Panc1 (cell line): ENCODE data around the gene CKLF. TPM values are rescaled to one million over a fixed set of nuclear protein-coding genes. Genes with fewer than 3 reads are reported as not detected.

Experiments used
- ATAC-seq: fragments of 200-7000 bp; cut with Tn5 transposase; 2 replicates; pipeline ENCODE4 v1.9.1; 2020; ENCODE audit warnings: mild to moderate bottlenecking, moderate library complexity
- BruUV-seq: library from RNA; stranded (reverse); fragments of 400-500 nt; replicated peaks from 2 replicates; lab custom pipeline; 2021; lab: Mats Ljungman, UMichigan
- CTCF ChIA-PET: fragments of 300-600 bp; sonication (Branson Sonifier 250); formaldehyde crosslinking; loops from one replicate; lab custom pipeline; 2022; ENCODE audit warnings: antibody characterized with exemption; lab: Charles Lee
- POLR2A ChIA-PET: fragments of 300-600 bp; sonication (Branson Sonifier 250); formaldehyde crosslinking; loops from one replicate; lab custom pipeline; 2022; ENCODE audit warnings: antibody characterized with exemption; lab: Charles Lee
- DNase-seq: peaks from one replicate; pipeline ENCODE4 v3.0.0-alpha.2; 2010; ENCODE audit warnings: low read depth, low spot score
- H3K27ac ChIP-seq: 2 replicates; pipeline ENCODE4 v1.5.1; 2011; ENCODE audit warnings: mild to moderate bottlenecking, low read length, inconsistent platforms
- H3K27me3 ChIP-seq: fragments of 200-500 bp; sonication (Bioruptor generic); 2 replicates; pipeline ENCODE4 v1.6.0; 2014; ENCODE audit warnings: low read length, inconsistent platforms; ENCODE audit not compliant: control insufficient read depth, insufficient read depth
- H3K36me3 ChIP-seq: fragments of 200-500 bp; sonication (Bioruptor generic); 2 replicates; pipeline ENCODE4 v1.5.1; 2014; ENCODE audit warnings: inconsistent platforms, mild to moderate bottlenecking, low read length, moderate library complexity; ENCODE audit not compliant: control insufficient read depth, insufficient read depth
- H3K4me1 ChIP-seq: 2 replicates; pipeline ENCODE4 v1.5.1; 2011; ENCODE audit warnings: inconsistent platforms, mild to moderate bottlenecking, low read length, moderate library complexity; ENCODE audit not compliant: control insufficient read depth, insufficient read depth
- H3K4me3 ChIP-seq, 2 experiments: 2 replicates each; pipeline ENCODE4 v1.5.1; 2011 to 2012; ENCODE audit warnings: low read depth in 2 of 2, low read length in 2 of 2, mild to moderate bottlenecking in 2 of 2, inconsistent platforms in 1 of 2, moderate library complexity in 1 of 2
- H3K9me3 ChIP-seq: fragments of 200-500 bp; sonication (Bioruptor generic); 2 replicates; pipeline ENCODE4 v1.5.1; 2014; ENCODE audit warnings: low read depth, mild to moderate bottlenecking, inconsistent platforms, low read length, moderate library complexity; ENCODE audit not compliant: control insufficient read depth, insufficient read depth
- CTCF ChIP-seq: fragments of 450-650 bp; IDR thresholded peaks from 2 replicates; pipeline ENCODE4 v1.5.1; 2017; ENCODE audit warnings: mild to moderate bottlenecking
- POLR2AphosphoS5 ChIP-seq: IDR thresholded peaks from 2 replicates; pipeline ENCODE4 v1.6.1; 2012; ENCODE audit warnings: mild to moderate bottlenecking, low read depth, low read length, moderate library complexity
- REST ChIP-seq, 2 experiments: IDR thresholded peaks; 2 replicates each; pipeline ENCODE4 v1.6.1; 2011 to 2012; ENCODE audit warnings: low read depth in 2 of 2, control low read depth in 1 of 2, low read length in 1 of 2, mild to moderate bottlenecking in 1 of 2, moderate library complexity in 1 of 2; ENCODE audit not compliant: insufficient read depth in 1 of 2
- SIN3A ChIP-seq: IDR thresholded peaks from 2 replicates; pipeline ENCODE4 v1.6.1; 2012; ENCODE audit warnings: low read depth, mild to moderate bottlenecking, low read length, moderate library complexity, borderline replicate concordance; ENCODE audit not compliant: insufficient read depth
- TCF7L2 ChIP-seq: IDR thresholded peaks from 2 replicates; pipeline ENCODE4 v1.6.1; 2011; ENCODE audit warnings: mild to moderate bottlenecking, low read depth, low read length, inconsistent platforms
- in situ Hi-C: cut with HindIII; loops from 2 replicates; pipeline ENCODE4 v1.10.0; 2016; ENCODE audit warnings: low sequenced_read_pairs, low pct_unique_long_range_greater_than_20kb
- intact Hi-C: fragments of 100-400 bp; cut with micrococcal nuclease; formaldehyde crosslinking; loops from one replicate; pipeline ENCODE4 v1.10.0; 2022; ENCODE audit not compliant: unreplicated experiment
- total RNA-seq: library from RNA; stranded (reverse); gene quantifications from one replicate; pipeline ENCODE4 v1.2.1, GENCODE V29; 2021; ENCODE audit not compliant: unreplicated experiment

CKLF gene
- total RNA-seq, 1 experiment from 2014 or later: 88.1 TPM

- H3K27me3 ChIP-seq: no peaks in the 10 kb centered on the region
- no peak for DNase-seq
- no TSS peak for BruUV-seq
- H3K9me3 ChIP-seq: no peaks in the 10 kb centered on the region
- H3K27ac ChIP-seq: no peak overlapping the region
- in situ Hi-C loops: no loop called here
- no peak for TF ChIP-seq CTCF
- TF ChIP-seq TCF7L2: no peak
- TF ChIP-seq REST (IDR thresholded peaks at IDR 0.05; ENCODE audit: insufficient read depth in 1 of 2, low read depth in 2 of 2, low read length in 1 of 2): no peak
- TF ChIP-seq SIN3A: no peak
- TF ChIP-seq POLR2AphosphoS5: no peak
- H3K36me3 ChIP-seq: peaks cover 12% of the 10 kb centered on the region
- CTCF ChIA-PET: no interaction called here
- no peaks in the 10 kb centered on the region for H3K4me1 ChIP-seq
- POLR2A ChIA-PET: no interaction called here
- H3K4me3 ChIP-seq: no peak overlapping the region
- no peak for ATAC-seq
- intact Hi-C loops: no loop called here
Measured at GRCh38 chr16:66560107-66560506, 7.7 kb downstream of the CKLF start.

- no peak for TF ChIP-seq CTCF
- no peak for TF ChIP-seq REST (IDR thresholded peaks at IDR 0.05; ENCODE audit: insufficient read depth in 1 of 2, low read depth in 2 of 2, low read length in 1 of 2)
- no peak for TF ChIP-seq TCF7L2
- TF ChIP-seq POLR2AphosphoS5: no peak
- TF ChIP-seq SIN3A: no peak
- Histone ChIP-seq H3K27ac (no peak overlapping the region), H3K9me3 (no peaks in the 10 kb centered on the region), H3K27me3 (no peaks in the 10 kb centered on the region), H3K36me3 (peaks cover 12% of the 10 kb centered on the region), H3K4me1 (no peaks in the 10 kb centered on the region), H3K4me3 (no peak overlapping the region)
- intact Hi-C loops (no loop called here), in situ Hi-C loops (no loop called here)
- ATAC-seq (no peak), DNase-seq (no peak)
- ChIA-PET POLR2A (no interaction called here), CTCF (interaction anchor here (0.7 to 2.6 kb wide), 2 partner anchors 47 to 135 kb away, joined by 3 to 11 read pairs; no protein-coding TSS in a partner anchor)
- no TSS peak for BruUV-seq
Measured at GRCh38 chr16:66561381-66562080, 9.2 kb downstream of the CKLF start.
